Right lobe of liver (tissue), 4 donors: ENCODE measurements around the gene WDFY4.

Experiments used
- POLR2A ChIP-seq: fragments of 450-650 bp; IDR thresholded peaks from one replicate; pipeline ENCODE4 v1.6.1; 2017; ENCODE audit warnings: antibody characterized with exemption, mild to moderate bottlenecking
- TF ChIP-seq, protein P1 (sequence below), 4 donors: fragments of 200-600 bp in 3 of 4; fragments of 450-650 bp in 1 of 4; IDR thresholded peaks; one replicate each; pipeline versions ENCODE4 v1.5.1 to v1.8.0; 2016 to 2022; ENCODE audit warnings: antibody characterized with exemption in 4 of 4, mild to moderate bottlenecking in 2 of 4
- donor health status: DM: no; HTN: no; CAD: no.
- donor health status: DM: no; HTN: no; CAD: no.
- donor health status: DM: no; HTN: yes; CAD: no.

DNA sequence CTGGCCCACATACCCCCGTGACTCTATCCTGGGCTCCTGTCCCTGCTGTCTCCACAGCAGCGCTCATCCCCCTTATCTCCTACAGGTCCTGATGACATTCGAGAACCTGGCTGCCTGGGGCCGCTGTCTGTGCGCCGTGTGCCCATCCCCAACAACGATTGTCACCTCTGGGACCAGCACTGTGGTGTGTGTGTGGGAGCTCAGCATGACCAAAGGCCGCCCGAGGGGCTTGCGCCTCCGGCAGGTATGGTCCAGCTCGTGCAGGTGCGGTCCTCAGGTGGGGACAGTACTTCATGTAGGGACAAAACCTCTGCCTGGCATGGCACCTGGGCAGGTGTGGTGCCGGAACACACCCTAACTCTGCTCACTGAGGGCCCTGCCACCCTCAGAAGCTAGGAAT, 285.4 kb downstream of the WDFY4 start:
- TF ChIP-seq, protein P1, sequence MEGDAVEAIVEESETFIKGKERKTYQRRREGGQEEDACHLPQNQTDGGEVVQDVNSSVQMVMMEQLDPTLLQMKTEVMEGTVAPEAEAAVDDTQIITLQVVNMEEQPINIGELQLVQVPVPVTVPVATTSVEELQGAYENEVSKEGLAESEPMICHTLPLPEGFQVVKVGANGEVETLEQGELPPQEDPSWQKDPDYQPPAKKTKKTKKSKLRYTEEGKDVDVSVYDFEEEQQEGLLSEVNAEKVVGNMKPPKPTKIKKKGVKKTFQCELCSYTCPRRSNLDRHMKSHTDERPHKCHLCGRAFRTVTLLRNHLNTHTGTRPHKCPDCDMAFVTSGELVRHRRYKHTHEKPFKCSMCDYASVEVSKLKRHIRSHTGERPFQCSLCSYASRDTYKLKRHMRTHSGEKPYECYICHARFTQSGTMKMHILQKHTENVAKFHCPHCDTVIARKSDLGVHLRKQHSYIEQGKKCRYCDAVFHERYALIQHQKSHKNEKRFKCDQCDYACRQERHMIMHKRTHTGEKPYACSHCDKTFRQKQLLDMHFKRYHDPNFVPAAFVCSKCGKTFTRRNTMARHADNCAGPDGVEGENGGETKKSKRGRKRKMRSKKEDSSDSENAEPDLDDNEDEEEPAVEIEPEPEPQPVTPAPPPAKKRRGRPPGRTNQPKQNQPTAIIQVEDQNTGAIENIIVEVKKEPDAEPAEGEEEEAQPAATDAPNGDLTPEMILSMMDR (IDR thresholded peaks at IDR 0.05): no peak
- TF ChIP-seq POLR2A: no peak
